Measurements from ENCODE around the gene INS.

Gene INS

DNA sequence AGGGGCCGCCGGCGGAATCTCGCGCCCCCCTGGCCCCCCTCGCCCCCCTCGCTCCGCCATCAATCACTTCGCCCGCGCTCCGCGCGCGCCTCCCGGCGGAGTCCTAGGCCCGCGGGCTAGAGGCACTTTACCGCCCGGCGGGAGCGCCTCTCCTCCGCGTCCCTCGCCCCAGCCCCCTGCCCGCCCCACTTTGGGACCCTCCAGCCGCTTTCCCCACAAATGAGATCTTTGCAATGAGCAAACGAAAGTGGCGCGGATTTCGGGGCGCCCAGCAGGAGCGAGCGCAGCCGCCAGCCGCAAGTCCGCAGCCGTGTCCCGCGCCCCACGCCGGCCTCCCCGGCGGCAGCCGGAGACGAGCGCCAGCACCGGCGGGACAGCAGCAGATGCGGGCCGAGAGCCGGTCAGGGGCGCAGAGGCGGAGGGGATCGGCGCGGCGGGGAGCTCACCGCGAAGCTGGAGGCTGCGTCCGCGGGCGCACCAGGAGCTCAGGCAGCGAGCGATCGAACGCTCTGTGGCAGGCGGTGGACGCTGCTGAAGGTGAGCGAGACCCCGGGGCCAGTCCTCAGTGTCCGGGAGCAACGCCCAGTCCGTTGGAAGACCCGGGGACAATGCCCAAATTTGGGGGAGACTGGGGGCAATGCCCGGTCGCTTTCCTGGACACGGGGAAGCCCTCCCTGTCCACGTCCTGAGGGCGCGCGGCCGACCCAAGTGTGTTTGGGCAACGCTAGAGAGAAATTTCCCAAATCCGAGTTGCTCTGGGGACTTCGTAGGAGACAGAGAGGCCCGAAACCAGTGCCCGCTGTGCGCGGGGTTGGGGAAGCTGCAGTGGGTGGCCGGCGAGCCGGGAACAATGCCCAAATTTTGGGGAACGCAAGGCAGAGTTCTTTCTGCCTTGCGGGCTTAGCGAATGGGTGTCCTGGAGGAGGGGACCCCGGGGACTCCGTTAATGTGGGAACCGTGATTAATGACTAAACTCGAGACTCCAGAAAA is 20.3 kb downstream of the INS start:
- Histone ChIP-seq H3K9ac (ENCODE audit: low read depth, low read length) (no peak overlapping the region), H3K27ac (ENCODE audit: low read depth, low read length) (no peak overlapping the region), H3K9me3 (ENCODE audit: control insufficient read depth, insufficient read depth, low read length) (no peaks in the 10 kb centered on the region), H3K4me1 (ENCODE audit: control insufficient read depth, insufficient read depth, low read length) (0 out of 2 replicates have a peak, but pooled peaks cover under 1% of the 10 kb centered on the region), H3K4me3 (ENCODE audit: low read depth, low read length) (no peak overlapping the region), H3K27me3 (ENCODE audit: control insufficient read depth, insufficient read depth, low read length) (peaks cover 98% of the 10 kb centered on the region), H3K36me3 (ENCODE audit: control insufficient read depth, insufficient read depth, low read length) (no peaks in the 10 kb centered on the region)

DNA sequence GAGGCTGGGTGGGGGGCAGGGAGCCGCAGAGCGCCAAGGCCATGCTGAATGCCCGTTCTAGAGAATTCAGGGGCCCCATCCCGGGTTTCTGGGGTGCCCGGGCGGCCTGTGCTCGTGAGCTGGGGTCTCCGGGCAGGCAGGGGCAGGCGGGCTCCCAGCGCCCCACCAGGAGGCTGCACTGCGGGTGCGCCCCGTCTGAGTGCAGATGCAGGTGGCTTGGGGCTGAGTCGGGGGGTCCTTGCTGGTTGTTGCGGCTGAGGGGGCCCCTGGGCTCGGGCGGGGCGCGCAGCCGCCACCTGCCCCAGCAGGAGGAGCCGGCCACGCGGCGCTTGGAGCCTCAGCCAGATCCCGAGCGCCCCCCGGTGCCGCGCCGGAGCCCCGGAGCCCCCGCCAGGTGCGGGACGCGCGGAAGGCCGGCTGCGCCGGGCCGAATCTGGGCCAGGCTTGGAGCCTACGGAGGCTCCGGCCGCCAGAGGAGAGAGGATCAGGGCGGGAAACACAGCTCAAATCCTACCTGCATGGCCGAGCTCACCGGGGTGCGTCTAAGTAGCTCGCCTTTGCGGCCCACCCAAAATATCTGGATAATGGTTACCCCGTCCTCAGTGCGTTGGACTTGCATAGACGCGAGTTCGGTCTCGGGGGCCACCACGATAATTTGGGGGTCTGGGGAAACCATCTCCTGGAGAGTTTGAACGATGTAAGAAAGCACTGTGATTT is 21.2 kb downstream of the INS start:
- H3K9me3 ChIP-seq (ENCODE audit: control insufficient read depth, insufficient read depth, low read length): no peaks in the 10 kb centered on the region
- H3K4me1 ChIP-seq (ENCODE audit: control insufficient read depth, insufficient read depth, low read length): no peaks in the 10 kb centered on the region
- no peaks in the 10 kb centered on the region for H3K36me3 ChIP-seq (ENCODE audit: control insufficient read depth, insufficient read depth, low read length)
- H3K9ac ChIP-seq (ENCODE audit: low read depth, low read length): no peak overlapping the region
- H3K27me3 ChIP-seq (ENCODE audit: control insufficient read depth, insufficient read depth, low read length): peaks cover 98% of the 10 kb centered on the region
- no peak overlapping the region for H3K27ac ChIP-seq (ENCODE audit: low read depth, low read length)
- peak overlapping the region; percentile 35; the same call in 1 of the 2 replicates for H3K4me3 ChIP-seq (ENCODE audit: low read depth, low read length)

DNA sequence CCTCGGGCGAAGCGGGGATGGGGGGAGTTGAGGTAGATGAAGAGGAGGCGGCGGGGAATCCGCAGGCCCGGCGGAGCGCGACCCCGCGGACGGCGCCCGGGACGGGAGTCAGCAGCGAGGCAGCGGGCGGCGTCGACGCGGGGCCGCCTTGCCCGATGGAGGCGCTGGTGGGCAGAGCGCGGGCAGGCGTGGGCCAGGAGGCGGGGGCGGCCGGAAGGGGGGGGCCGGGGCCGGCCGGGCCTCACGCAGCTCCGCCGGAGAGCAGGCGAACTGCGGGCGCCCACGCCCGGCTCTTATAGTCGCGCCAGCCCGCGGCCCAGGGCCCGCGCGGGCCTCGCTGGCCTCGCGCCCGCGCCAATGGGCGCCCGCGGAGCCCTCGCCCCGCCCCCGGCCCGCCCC is 21.9 kb downstream of the INS start, which contains the start of gene IGF2:
Gene IGF2, minus strand, starts transcription at position 267 of the 399 bp plus-strand sequence. CDS start 3,866 bp downstream, outside the sequence.
- no peak within 1 kb of the TSS for H3K27ac ChIP-seq (ENCODE audit: low read depth, low read length)
- H3K27me3 ChIP-seq (ENCODE audit: control insufficient read depth, insufficient read depth, low read length): peaks cover 96% of the 10 kb centered on the region
- no peak within 1 kb of the TSS for H3K9ac ChIP-seq (ENCODE audit: low read depth, low read length)

DNA sequence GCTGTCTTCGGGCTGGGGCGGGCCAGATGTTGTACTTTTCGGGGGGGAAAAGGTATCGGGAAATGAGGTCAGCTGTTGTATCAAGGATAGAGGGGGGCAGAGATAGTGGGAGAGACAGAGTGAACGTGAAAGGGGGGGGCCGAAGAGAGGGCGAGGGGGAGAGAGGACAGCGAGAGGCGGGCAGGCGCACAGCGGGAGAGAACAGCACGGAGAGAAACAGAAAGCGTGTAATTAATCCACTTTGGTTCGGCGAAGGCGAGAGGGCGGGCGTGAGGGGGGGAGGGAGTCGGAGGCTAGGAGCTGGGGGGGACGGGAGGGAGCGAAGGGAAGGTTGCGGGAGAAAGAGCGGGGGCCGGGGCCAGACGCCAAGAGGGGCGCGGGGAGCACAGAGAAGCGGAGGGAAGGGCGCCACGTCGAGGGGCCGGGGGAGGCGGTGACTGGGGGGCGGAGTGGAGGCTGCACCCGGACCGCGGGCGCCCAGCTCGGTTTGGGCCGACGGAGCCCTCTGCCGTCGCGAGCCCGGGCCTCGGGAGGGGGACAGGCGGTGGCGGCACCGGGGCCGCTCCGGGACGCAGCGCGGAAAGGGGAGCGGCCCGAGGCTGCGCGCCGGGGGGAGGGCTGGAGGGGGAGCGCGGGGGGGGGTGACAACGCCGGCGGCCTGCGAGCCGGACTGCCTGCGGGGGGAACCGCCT is 22.4 kb downstream of the INS start:
- H3K27me3 ChIP-seq (ENCODE audit: control insufficient read depth, insufficient read depth, low read length): peaks cover 96% of the 10 kb centered on the region
- no peaks in the 10 kb centered on the region for H3K36me3 ChIP-seq (ENCODE audit: control insufficient read depth, insufficient read depth, low read length)
- H3K27ac ChIP-seq (ENCODE audit: low read depth, low read length): no peak overlapping the region
- H3K4me3 ChIP-seq (ENCODE audit: low read depth, low read length): no peak overlapping the region
- H3K9me3 ChIP-seq (ENCODE audit: control insufficient read depth, insufficient read depth, low read length): no peaks in the 10 kb centered on the region
- no peaks in the 10 kb centered on the region for H3K4me1 ChIP-seq (ENCODE audit: control insufficient read depth, insufficient read depth, low read length)
- no peak overlapping the region for H3K9ac ChIP-seq (ENCODE audit: low read depth, low read length)

More for the DNA sequence above, 21.9 kb downstream of the INS start, which contains the start of gene IGF2:
- H3K36me3 ChIP-seq (ENCODE audit: control insufficient read depth, insufficient read depth, low read length): no peaks in the 10 kb centered on the region
- H3K4me3 ChIP-seq (ENCODE audit: low read depth, low read length): peak within 1 kb of the TSS; percentile 35; the same call in 1 of the 2 replicates
- H3K4me1 ChIP-seq (ENCODE audit: control insufficient read depth, insufficient read depth, low read length): no peaks in the 10 kb centered on the region
- no peaks in the 10 kb centered on the region for H3K9me3 ChIP-seq (ENCODE audit: control insufficient read depth, insufficient read depth, low read length)

DNA sequence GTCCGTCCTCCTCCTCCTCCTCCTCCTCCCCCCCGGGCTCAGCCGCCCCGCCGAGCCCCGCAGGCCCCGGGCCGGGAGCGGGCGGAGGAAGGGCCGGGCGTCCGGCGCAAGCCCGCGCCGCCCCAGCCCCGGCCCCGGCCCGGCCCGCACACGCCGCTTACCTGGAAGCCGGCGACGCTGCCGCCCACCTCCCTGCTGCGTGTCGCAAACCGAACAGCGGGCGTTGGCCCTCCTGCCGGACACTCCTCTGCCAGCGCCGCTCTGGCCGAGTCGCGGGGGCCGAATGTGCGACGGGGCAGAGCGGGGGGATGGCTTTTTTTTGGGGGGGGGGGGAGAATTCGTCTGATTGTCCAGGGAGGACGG is 23.0 kb downstream of the INS start:
- Histone ChIP-seq H3K4me3 (ENCODE audit: low read depth, low read length) (no peak overlapping the region; the same call in 1 of the 2 replicates), H3K9me3 (ENCODE audit: control insufficient read depth, insufficient read depth, low read length) (no peaks in the 10 kb centered on the region)

DNA sequence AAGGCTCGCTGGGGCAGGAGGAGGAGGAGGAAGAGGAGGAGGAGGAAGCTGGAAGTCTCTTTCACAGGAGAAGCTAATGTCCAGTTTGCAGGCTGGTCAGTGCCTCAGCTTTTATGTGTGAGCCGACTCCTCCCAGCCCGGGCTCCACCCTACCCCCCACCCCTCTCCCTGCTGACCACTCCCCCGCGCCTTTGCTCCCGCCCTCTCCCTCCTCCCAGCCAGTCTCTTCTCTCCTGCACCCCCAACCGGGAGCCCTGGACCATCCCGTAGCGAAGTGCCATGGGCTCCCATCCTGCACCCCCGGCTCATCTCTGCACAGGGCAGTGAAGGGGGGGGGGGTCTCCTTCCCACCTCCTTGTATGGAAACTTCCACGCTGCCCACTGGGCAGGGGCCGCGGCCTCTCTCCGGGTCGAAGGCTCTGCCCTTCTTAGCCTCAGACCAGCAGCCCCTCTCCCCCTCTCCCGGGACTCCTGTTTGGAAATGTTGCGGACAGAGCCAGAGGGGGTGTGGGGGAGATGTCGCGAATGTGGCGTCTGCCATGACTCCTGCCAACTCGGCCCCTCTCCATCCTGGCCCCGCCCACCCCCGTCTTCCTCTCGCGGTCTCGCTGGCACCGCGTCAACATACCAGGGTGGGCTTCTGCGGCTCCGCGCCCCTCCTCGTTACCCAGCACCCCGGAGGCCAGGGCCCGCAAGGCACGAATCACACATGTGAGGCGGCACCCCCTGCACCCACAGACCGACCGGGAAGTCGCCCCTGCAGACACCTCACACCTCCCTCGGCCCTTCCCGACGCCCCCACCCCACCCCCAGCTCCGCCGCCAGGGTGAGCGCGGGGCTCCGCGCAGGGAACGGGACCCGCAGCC is 23.6 kb downstream of the INS start:
- Histone ChIP-seq H3K27ac (ENCODE audit: low read depth, low read length) (no peak overlapping the region), H3K27me3 (ENCODE audit: control insufficient read depth, insufficient read depth, low read length) (peaks cover 92% of the 10 kb centered on the region), H3K4me3 (ENCODE audit: low read depth, low read length) (peak overlapping the region; percentile 51)

More for the DNA sequence above, 23.0 kb downstream of the INS start:
- no peaks in the 10 kb centered on the region for H3K36me3 ChIP-seq (ENCODE audit: control insufficient read depth, insufficient read depth, low read length)
- H3K27me3 ChIP-seq (ENCODE audit: control insufficient read depth, insufficient read depth, low read length): peaks cover 96% of the 10 kb centered on the region
- no peaks in the 10 kb centered on the region for H3K4me1 ChIP-seq (ENCODE audit: control insufficient read depth, insufficient read depth, low read length)
- H3K9ac ChIP-seq (ENCODE audit: low read depth, low read length): no peak overlapping the region
- no peak overlapping the region for H3K27ac ChIP-seq (ENCODE audit: low read depth, low read length)

DNA sequence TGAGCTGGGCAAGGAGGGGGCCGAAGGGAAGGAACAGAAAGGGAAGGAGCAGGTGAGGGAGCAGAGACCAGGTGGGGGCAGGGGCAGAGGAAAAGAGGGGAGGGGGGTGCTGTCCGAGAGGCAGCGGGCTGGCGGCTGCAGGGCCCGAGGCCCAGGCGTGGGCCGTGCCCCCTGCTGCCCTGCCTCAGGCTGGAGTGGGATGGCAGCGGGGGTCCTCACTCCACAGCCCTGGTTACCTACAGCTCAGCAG is 24.1 kb downstream of the INS start:
- H3K27ac ChIP-seq (ENCODE audit: low read depth, low read length): no peak overlapping the region
- H3K9ac ChIP-seq (ENCODE audit: low read depth, low read length): no peak overlapping the region
- H3K36me3 ChIP-seq (ENCODE audit: control insufficient read depth, insufficient read depth, low read length): no peaks in the 10 kb centered on the region
- H3K4me1 ChIP-seq (ENCODE audit: control insufficient read depth, insufficient read depth, low read length): no peaks in the 10 kb centered on the region
- peak overlapping the region; percentile 51 for H3K4me3 ChIP-seq (ENCODE audit: low read depth, low read length)
- peaks cover 87% of the 10 kb centered on the region for H3K27me3 ChIP-seq (ENCODE audit: control insufficient read depth, insufficient read depth, low read length)
- H3K9me3 ChIP-seq (ENCODE audit: control insufficient read depth, insufficient read depth, low read length): no peaks in the 10 kb centered on the region

More for the DNA sequence above, 23.6 kb downstream of the INS start:
- H3K9me3 ChIP-seq (ENCODE audit: control insufficient read depth, insufficient read depth, low read length): no peaks in the 10 kb centered on the region
- H3K36me3 ChIP-seq (ENCODE audit: control insufficient read depth, insufficient read depth, low read length): no peaks in the 10 kb centered on the region
- no peaks in the 10 kb centered on the region for H3K4me1 ChIP-seq (ENCODE audit: control insufficient read depth, insufficient read depth, low read length)
- no peak overlapping the region for H3K9ac ChIP-seq (ENCODE audit: low read depth, low read length)

DNA sequence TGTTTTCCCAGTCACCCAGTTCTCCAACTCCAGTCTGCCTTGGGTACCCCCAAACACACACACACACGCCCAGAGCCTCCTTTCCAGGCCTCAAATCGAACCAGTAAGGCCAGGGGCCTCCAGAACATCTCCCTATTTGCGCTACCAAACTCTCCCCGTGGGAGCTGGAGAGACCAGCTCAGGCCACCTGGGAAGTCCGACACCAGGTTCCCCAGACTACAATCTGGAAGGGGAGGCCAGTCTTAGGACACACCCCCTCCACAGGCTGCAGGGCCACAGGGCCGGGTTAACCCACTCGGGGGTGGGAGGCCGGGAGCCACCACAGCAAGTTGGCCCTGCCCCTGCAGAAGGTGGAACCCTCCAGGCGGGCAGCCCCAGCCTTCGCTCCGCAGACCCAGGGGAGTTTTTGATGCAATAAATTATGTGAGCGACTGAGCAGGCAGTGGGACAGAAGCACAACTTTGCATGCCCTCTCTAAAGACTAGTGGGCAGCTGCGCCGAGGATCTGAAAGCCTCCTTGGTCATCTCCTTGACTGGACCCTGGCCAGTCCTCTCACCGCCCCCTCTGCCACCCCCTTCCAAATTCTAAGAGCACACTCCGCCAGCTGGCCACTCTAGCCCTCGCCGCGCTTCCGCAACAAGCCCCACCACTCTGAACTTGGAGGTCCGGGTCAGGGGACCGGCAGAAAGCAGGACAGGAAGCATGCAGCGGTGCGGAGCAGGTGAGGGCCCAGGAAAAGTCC is 24.6 kb downstream of the INS start:
- no peaks in the 10 kb centered on the region for H3K4me1 ChIP-seq (ENCODE audit: control insufficient read depth, insufficient read depth, low read length)
- no peaks in the 10 kb centered on the region for H3K36me3 ChIP-seq (ENCODE audit: control insufficient read depth, insufficient read depth, low read length)
- peaks cover 85% of the 10 kb centered on the region for H3K27me3 ChIP-seq (ENCODE audit: control insufficient read depth, insufficient read depth, low read length)
- H3K4me3 ChIP-seq (ENCODE audit: low read depth, low read length): peak overlapping the region; percentile 51; the same call in 1 of the 2 replicates
- no peaks in the 10 kb centered on the region for H3K9me3 ChIP-seq (ENCODE audit: control insufficient read depth, insufficient read depth, low read length)
- no peak overlapping the region for H3K9ac ChIP-seq (ENCODE audit: low read depth, low read length)
- no peak overlapping the region for H3K27ac ChIP-seq (ENCODE audit: low read depth, low read length)

DNA sequence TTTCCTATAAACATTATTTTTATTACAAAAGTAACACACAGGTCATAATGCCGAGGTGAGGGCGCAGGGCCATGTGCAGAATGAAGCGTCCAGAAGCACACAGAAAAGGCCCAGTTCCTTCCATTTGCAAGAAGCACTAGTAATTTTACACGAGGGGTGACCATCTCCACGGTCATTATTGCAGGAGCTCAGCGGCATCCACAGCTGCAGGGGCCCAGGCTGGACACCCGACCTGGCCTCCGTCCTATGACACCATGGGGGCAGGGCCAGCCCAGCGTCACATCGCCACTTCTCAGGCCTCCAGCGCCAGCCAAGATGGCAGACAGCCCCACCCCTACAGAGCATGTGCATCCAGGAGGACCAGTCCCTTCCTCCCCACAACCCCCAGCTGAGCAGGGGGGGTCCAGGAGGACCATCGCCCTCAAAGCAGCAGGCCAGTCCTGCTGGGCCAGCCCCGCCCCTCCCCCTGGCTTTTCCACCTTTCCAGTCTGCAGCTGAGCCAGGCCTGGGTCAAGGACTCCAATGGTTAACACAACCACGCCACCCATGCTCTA is 25.3 kb downstream of the INS start:
- Histone ChIP-seq H3K4me3 (ENCODE audit: low read depth, low read length) (no peak overlapping the region), H3K27me3 (ENCODE audit: control insufficient read depth, insufficient read depth, low read length) (peaks cover 78% of the 10 kb centered on the region), H3K27ac (ENCODE audit: low read depth, low read length) (no peak overlapping the region)

More for the DNA sequence above, 25.3 kb downstream of the INS start:
- Histone ChIP-seq H3K4me1 (ENCODE audit: control insufficient read depth, insufficient read depth, low read length) (no peaks in the 10 kb centered on the region), H3K36me3 (ENCODE audit: control insufficient read depth, insufficient read depth, low read length) (no peaks in the 10 kb centered on the region), H3K9ac (ENCODE audit: low read depth, low read length) (no peak overlapping the region), H3K9me3 (ENCODE audit: control insufficient read depth, insufficient read depth, low read length) (no peaks in the 10 kb centered on the region)
